Panc1 (cell line): ENCODE results near the gene ATP5PF.

Experiments
- POLR2AphosphoS5 ChIP-seq: IDR thresholded peaks from 2 replicates; pipeline ENCODE4 v1.6.1; 2012; ENCODE audit warnings: mild to moderate bottlenecking, low read depth, low read length, moderate library complexity
- SIN3A ChIP-seq: IDR thresholded peaks from 2 replicates; pipeline ENCODE4 v1.6.1; 2012; ENCODE audit warnings: low read depth, mild to moderate bottlenecking, low read length, moderate library complexity, borderline replicate concordance; ENCODE audit not compliant: insufficient read depth
- TCF7L2 ChIP-seq: IDR thresholded peaks from 2 replicates; pipeline ENCODE4 v1.6.1; 2011; ENCODE audit warnings: mild to moderate bottlenecking, low read depth, low read length, inconsistent platforms
- TF ChIP-seq, protein P1 (sequence below): fragments of 450-650 bp; IDR thresholded peaks from 2 replicates; pipeline ENCODE4 v1.5.1; 2017; ENCODE audit warnings: mild to moderate bottlenecking
- TF ChIP-seq, protein P2 (sequence below), 2 experiments: IDR thresholded peaks; 2 replicates each; pipeline ENCODE4 v1.6.1; 2011 to 2012; ENCODE audit warnings: low read depth in 2 of 2, control low read depth in 1 of 2, low read length in 1 of 2, mild to moderate bottlenecking in 1 of 2, moderate library complexity in 1 of 2; ENCODE audit not compliant: insufficient read depth in 1 of 2

DNA sequence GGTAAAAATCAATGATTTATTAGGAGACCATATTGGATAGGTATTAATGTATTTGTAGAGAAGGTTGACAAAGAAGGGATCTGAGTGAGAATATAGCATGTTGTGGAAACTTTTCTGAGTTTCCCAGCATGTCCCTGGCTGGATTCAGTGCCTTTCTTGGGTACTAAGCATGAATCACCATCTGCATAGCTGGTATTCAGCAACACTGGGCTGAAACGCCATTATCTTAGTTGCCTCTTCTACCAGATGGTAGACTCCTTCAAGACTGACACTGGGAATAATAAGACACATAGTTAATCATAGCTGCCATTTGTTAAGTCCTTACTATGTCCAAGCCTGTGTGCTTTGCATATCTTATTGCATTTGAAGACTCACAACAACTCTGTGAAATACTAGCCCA is 45.5 kb downstream of the ATP5PF start:
- TF ChIP-seq, protein P1, sequence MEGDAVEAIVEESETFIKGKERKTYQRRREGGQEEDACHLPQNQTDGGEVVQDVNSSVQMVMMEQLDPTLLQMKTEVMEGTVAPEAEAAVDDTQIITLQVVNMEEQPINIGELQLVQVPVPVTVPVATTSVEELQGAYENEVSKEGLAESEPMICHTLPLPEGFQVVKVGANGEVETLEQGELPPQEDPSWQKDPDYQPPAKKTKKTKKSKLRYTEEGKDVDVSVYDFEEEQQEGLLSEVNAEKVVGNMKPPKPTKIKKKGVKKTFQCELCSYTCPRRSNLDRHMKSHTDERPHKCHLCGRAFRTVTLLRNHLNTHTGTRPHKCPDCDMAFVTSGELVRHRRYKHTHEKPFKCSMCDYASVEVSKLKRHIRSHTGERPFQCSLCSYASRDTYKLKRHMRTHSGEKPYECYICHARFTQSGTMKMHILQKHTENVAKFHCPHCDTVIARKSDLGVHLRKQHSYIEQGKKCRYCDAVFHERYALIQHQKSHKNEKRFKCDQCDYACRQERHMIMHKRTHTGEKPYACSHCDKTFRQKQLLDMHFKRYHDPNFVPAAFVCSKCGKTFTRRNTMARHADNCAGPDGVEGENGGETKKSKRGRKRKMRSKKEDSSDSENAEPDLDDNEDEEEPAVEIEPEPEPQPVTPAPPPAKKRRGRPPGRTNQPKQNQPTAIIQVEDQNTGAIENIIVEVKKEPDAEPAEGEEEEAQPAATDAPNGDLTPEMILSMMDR = no peak
- TF ChIP-seq POLR2AphosphoS5 (no peak), SIN3A (no peak), TCF7L2 (no peak)
- TF ChIP-seq, protein P2, sequence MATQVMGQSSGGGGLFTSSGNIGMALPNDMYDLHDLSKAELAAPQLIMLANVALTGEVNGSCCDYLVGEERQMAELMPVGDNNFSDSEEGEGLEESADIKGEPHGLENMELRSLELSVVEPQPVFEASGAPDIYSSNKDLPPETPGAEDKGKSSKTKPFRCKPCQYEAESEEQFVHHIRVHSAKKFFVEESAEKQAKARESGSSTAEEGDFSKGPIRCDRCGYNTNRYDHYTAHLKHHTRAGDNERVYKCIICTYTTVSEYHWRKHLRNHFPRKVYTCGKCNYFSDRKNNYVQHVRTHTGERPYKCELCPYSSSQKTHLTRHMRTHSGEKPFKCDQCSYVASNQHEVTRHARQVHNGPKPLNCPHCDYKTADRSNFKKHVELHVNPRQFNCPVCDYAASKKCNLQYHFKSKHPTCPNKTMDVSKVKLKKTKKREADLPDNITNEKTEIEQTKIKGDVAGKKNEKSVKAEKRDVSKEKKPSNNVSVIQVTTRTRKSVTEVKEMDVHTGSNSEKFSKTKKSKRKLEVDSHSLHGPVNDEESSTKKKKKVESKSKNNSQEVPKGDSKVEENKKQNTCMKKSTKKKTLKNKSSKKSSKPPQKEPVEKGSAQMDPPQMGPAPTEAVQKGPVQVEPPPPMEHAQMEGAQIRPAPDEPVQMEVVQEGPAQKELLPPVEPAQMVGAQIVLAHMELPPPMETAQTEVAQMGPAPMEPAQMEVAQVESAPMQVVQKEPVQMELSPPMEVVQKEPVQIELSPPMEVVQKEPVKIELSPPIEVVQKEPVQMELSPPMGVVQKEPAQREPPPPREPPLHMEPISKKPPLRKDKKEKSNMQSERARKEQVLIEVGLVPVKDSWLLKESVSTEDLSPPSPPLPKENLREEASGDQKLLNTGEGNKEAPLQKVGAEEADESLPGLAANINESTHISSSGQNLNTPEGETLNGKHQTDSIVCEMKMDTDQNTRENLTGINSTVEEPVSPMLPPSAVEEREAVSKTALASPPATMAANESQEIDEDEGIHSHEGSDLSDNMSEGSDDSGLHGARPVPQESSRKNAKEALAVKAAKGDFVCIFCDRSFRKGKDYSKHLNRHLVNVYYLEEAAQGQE (IDR thresholded peaks at IDR 0.05; ENCODE audit: insufficient read depth in 1 of 2, low read depth in 2 of 2, low read length in 1 of 2) = no peak
